Stimulated activated naive CD4-positive, alpha-beta T cell (primary cell): ENCODE results near the gene COL20A1.

ENCODE experiments used
- DNase-seq, 6 experiments: peaks; one replicate each; lab custom pipeline; 2025; lab: John Stamatoyannopoulos, UW

COL20A1 gene

DNA sequence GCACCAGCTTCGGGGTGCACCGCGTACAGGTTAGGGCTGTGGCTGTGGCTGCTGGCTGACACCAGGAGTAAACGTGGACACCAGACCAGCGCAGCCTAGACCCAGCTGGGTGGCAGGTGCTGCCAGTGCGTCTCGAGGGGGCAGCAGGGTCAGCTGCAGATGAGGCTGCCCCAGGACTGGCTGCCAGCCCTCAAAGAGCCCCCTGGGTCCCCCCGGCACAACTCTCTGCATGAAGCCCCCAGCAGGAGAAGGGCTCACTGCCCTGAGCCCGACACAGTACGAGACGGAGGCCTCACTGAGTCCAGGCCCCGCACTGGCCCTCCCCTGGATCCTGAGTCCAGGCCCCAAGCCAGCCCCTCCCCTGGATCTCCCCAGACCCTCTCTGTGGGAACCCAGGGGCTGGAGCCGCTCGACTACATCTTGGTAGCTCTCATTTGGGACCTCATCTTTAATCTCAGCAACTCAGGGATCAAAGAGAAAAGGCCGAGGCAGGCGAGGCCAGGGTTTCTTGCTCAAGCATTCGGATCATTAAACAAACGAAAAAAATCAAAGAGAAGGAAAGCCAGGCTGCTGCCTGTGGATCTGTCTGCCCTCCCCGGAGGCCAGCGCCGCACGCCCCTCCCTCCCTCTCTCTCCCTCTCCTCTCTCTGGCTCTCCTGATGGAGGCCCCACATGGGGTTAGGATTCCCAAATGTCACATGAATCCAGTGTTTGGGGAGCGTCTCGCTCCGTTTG is 31.8 kb upstream of the COL20A1 start:
- DNase-seq: no peak

DNA sequence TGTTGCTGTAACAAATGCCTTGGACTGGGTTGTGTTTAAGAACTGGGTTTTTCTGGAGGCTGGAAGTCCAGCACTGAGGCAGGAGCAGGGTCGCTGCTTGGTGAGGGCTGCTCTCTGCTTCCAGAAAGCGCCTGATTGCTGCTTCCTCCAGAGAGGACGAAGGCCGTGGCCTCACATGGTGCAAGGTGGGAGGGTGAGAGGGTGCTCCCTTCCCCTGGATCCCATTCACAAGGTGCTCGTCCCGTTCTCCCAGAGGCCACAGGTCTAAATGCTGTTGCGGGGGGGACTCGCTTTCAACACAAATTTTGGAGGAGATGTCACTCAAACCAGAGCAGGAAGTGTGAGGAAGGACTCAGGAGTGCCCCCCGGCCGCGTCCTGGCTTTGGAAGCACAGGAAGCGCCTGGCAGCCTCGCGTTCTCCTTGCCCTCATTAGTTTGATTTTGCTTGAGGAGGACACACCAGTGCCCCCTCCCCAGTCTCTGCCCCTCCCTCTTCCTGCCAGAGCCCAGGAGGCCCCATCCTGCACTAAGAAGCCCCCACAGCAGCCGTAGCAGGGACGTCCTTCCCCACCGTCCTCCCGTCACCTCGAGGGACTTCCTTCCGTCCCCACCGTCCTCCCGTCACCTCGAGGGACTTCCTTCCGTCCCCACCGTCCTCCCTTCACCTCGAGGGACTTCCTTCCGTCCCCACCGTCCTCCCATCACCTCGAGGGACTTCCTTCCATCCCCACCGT is 31.0 kb upstream of the COL20A1 start:
- DNase-seq: no peak

DNA sequence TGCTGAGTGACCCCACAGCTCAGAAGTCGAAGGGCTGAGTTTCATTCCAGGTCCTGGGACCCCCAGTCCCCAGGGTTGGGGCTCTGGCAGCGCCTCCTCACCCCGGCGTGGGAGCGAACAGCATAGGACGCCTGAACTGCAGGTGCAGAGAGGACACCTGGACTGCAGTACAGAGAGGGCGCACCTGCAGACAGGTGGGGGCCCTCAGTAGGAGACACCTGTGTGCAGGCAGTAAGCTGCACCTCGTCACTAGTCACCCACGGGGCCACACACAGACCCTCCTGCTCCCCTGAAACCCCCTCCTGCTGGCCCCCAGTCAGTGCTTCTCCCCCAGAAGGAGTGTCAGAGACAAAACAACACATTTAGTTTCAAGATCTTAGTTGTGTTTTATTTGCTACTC is 30.1 kb upstream of the COL20A1 start:
- no peak for DNase-seq

DNA sequence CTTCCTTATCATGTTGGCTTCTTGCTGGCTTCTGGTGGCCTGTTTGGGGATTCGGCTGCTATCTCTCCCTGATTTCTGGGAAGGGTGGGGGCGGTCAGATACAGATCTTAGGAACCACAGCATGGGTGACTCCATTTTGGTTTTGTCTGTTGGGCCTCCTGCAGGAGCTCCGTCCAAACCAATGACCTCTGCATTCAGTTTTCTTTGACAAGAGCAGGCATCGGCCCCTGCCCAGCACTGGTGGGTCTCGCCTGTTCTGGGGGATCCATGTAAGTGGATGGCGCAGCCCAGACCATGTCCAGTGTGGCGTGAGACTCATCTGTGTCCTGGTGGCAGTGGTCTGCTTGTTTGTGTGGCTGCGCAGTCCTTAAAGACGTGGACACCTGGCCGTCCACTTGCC is 29.0 kb upstream of the COL20A1 start:
- DNase-seq: no peak

DNA sequence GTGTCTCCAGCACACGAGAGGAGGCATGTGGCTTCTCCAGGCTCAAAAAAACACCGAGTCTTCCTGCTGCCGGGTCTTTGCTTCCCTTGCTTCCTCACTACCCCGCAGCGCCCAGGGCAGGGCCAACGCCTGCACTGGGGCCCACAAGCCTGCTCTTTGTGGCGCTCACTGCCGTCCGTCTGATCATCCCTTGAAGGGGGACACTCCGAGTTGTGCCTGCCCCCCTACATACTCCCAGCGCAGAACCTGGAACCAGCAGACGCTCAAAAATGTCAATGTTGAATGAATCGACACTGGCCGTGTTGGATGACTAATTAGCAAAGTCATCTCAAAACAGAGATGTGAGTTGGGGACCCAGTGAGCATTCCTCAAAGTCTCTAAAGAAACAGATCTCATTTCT is 28.5 kb upstream of the COL20A1 start:
- no peak for DNase-seq

DNA sequence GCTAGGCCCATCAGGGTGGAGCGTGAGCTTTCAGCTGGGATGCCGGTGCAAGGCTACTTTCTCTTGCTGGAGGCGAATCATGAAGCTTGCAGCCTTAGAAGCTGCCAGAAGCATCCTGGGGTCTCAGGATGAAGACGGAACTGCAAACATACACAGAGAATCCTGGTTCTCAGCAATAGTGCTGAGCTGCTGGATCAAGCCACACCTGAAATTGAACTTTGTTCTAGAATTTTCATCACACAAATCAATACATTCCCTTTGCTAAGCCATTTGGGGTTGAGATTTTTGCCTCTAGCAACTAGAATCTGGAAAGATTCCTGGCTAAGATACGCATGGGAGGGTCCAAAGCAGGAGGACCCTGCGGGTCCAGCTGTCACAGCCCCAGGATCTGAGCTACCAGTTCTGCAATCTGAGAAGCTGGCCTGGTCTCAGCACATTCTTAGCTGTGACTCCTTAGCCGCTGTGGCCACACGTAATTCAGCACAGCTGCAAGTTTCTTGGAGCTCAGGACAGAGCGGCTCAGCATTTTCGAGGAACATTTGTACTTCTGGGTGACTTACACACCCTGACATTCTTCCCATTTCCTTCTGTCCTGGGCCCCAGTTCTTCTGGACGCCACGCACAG is 27.0 kb upstream of the COL20A1 start:
- no peak for DNase-seq

DNA sequence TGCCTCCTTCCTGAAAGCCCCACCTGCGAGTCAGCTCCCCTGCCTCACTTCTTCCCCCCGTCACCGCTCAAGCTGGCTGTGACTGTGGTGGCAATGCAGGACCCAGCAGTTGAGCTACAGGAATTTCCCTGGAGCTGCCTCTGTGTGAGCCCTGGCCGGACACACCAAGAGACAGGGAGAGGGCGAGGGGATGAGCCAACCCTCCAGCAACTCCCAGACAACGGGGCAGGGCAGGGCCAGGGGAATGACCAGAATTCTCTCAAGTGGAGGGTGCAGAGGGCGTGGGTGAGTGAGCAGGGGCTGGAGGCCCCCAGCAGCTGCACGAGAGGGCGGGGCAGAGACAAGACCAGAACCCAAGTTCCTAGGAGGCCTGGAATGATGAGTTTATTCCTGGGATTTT is 25.3 kb upstream of the COL20A1 start:
- DNase-seq: no peak

DNA sequence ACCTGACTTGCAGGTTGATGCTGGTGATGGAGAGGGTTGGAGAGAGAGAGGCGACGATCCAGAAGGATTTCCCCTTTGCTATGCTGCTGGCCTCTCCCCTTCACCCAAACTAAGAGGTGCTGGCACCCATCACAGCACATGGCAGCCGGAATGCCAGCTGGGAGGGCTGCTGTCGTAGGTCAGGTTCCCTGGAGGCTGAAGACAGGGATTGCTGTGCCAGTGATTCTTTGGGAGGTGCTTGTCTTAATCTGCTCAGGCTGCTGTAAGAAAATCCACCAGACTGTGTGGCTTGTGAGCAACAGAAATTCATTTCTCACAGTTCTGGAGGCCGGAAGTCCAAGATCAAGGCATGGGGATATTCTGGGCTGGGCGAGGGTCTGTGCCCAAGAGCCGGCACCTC is 24.7 kb upstream of the COL20A1 start:
- no peak for DNase-seq

DNA sequence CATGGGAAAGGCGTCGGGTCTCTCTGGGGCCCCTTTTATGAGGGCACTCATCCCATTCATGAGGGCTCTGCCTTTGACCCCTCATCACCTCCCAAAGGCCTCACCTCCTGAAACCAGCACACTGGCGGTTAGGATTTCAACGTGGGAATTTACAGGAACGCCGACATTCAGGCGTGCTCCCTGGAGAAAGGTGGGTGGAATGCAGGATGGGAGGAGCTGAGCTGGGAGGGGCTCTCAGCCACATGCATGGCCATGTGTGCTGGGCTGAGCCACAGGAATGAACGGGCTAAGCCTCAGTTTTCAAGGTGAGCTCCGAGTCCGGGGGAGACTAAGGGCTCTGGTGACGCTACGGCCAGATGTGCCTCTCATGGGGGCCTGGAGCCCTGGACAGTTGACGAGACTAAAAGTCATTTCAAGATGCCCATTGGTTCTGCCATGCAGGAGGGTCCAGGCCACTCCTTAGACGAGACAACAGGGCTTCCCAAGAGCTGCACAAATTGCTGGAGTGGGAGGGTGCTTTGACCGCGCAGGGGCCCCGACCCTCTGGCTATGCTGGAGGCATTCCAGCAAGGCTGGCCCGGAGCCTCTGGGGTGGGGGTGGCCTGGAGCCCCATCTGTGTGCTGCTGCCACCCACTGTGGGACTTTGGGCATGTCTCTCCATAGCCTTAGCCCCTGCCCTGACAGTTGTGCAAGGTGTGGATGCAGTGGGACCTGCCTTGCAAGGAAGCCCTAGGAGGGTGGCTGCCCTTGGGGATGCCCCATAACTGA is 24.1 kb upstream of the COL20A1 start:
- DNase-seq: no peak

DNA sequence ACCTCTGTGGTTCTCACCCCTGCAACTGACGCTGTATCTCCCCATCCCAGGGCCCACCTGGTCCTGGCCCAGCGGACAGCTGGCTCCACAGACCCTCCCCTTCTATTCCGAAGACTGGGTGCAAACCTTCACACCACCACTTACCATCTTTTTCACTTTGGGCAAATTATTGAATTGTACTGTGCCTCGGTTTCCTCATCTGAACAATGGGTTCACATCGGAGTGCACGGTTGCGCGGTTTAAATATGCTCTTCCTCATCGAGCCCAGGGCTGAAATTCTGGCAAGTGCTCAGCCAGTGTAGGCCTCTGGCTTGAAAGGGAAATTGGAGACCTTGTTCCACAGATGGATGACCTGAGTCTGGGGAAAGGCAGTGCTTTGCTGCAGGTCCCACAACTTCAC is 23.3 kb upstream of the COL20A1 start:
- DNase-seq: no peak

DNA sequence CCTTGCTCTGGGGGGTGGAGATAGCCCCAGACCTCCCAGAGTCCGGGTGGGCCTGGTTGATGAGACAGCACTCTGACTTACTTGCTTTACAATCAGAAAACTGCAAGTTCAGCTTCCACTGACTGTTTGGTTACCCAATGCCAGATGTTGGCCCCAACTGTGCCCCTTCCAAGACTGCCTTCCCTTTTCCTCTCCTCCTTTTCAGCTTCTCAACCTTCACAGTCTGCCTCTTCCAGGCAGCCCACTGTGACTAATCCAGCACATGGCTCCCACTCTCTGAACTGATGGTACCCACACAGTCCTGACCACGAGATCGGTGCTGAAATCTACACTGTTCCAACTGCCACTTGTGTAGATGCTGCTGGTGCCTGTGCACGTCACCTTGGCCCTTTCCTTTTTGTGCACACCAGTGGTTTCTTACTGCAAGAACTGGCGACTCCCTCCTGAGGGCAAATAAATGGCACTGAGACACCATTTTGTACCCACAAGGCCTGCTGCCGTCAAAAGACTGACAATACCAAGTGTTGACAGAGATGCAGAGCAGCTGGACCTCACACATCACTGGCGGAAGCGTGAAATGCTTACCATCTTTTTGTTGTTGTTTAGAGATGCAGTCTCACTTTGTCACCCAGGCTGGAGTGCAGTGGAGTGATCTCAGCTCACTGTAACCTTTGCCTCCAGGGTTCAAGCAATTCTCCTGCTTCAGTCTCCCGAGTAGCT is 22.2 kb upstream of the COL20A1 start:
- DNase-seq: no peak

DNA sequence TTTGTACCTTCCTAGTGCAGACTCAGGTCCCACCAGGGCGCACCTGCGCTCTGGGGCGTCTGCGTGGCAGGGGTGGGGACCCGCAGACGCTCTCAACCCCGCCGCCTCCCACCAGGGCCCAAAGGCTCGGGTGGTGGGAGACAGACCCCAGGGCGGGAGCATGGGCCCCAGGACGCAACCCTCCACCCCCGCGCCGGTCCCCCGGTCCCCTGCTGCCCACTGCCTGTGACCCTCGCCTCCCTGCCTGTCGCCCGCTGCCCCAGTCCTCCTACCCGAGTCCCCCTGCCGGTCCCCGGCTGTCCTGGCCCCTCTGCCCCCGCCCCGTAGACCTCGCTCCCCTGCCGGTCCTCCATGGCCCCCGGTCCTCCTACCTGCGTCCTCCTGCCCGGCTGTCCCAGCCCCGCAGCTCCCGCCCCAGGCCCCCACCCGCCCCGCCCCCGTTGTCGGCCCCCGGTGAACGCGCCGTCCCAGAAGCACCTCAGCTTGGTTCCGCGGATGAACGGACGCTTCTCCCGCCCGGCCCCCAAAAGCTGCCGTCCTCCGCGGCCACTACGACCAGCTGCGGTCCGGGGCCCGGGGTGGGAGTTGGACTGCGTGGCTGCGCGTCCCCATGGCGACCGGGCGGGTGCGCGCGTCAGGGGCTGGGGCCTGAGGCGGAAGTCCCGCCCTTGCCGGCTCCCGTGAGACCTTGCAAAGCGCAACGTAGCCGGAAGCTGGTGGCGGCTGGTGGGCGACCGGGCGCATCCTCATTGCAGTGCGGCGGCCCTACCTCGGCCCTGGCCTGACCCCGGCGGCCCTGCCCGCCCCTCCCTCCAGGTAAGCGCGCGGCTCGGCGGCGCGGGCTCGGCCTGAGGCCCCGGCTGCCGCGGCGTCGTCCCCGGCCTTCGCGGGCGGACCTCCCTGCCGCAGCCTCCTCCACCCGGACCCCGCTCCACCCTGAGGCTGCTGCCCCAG is 20.6 kb upstream of the COL20A1 start, which contains the start of gene ARFGAP1:
ARFGAP1 (plus strand) TSS at position 709 of the 954 bp plus-strand sequence. CDS start 2,768 bp downstream, outside the sequence.
- DNase-seq: peak; percentile 73 to 83 (median 80)

DNA sequence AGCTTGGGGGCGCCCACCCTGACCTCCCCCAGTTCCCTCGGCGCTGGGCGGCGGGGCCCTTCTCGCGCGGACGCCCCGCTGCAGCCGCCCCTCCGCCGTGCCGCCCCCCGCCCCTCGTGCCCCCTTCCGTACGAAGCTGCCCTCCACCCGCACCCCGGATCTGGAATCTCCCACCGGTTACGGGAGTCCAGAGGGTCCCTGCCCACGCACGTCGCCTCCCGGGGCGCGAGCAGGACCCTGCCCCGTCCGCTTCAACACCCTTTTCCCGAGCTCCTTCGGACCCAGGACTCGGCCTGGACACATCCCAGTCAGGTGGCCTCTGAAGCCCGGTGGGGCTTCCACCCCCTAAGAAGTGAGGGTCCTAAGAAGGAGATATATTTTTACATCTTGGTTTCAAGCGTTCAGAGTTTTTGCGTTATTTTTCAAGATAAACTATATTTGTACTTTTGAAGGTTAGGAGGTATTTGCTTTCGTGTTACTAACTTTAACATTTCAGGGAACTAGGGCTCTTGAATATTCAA is 19.9 kb upstream of the COL20A1 start:
- no peak for DNase-seq

DNA sequence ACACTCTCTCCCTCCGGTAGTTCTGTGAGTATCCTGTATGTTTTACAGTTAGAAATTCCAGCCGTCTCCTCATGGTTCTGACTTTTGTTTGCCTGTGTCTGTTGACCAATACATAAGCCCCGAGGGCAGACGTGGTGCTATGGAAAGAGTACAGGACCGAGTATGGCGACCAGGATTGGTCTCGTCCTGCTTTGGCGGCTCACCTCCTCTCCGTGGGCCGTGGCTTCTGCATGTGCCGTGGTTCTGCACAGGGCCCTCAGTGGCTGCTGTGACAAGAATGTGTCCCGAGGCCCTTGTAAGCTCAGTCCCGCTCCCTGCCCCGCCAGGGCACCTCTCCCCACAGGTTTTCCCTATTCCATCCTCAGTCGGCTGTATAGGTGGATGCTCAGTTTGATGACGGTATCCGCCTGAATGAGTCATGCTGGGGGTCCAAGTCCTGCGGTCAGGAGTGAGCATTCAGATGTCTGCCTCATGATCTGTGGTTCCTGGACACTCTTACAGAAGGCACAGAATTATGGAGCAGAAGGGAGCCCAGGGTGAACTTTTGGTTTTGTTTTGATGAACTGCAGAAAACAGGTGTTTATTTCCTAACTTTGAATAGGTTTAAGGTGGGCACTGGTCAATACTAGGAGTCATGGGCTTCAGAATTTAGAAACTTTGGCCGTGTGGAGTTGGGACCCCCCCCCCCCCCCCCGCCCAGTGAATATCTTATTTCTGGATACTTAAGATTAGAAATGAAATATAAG is 19.2 kb upstream of the COL20A1 start:
- no peak for DNase-seq

DNA sequence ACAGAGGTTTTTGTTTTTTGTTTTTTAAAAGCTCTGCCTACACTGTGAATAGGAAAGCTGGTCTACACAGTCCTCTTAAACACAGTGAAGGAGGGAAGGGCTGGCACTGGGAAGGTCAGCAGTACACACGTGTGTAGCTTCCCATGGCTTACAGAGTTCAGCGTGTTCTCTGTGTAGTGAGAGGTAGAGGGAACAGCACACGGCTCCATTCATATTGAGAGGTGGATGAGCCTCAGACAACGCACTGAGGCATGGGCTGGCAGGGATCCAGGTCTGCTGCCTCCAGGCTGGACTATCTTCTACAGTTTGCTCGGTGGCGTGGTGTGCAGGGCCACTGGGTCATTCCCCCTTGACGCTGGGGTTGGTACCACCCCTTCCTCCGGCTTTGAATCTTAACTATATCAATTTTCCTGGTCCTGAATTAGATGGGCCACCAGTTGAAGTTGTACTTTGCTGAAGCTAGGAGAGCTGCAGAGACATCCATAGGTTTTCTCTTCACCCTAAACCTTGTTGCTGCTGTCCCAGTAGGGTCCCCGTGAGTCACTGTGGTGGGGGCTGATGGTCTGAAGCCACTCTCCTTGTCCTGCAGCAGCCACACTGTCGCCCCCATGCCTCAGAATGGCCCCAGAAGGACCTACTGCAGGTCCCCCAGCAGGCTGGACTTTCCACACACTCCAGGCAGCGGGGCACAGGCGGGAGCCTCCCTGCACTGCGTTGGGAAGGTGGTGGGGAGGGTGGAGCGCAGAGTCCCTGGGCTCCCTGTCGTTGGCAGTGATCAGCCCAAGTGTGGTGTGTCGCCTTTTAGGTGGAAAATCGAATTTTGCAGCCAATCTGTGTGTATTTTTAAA is 18.4 kb upstream of the COL20A1 start:
- no peak for DNase-seq

DNA sequence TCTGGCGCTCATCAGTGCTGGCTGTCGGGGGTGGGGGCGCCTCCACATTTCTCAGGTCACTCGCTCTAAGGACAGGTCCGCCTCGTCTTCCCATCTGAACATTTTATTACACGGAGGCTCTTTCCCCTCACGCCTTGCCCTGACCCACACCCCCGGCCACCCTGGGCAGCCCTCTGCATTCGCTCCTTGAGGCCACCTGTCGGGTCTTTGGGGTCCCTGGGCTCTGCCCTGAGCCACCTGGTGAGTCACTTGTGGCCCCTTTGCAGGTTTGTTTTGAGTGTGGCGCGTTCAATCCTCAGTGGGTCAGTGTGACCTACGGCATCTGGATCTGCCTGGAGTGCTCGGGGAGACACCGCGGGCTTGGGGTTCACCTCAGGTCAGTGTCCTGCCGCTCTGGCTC is 17.2 kb upstream of the COL20A1 start:
- DNase-seq: no peak

DNA sequence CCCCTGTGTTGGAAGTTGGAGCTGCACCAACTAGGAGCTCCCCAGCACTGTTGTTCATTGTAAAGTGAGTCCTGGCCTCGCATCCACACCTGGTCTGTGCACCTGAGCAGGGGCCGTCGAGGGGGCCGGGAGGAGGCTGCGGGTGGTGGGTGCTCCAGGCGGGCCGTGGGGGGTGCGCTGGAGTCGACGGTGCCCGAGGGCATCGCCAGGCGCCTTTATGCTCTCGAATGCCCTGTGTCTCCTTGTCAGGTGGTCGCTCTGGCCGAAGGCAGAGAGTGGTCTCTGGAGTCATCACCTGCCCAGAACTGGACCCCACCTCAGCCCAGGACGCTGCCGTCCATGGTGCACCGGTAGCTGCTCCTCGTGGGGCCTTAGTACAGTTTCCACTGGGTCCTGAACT is 16.0 kb upstream of the COL20A1 start:
- DNase-seq: no peak

DNA sequence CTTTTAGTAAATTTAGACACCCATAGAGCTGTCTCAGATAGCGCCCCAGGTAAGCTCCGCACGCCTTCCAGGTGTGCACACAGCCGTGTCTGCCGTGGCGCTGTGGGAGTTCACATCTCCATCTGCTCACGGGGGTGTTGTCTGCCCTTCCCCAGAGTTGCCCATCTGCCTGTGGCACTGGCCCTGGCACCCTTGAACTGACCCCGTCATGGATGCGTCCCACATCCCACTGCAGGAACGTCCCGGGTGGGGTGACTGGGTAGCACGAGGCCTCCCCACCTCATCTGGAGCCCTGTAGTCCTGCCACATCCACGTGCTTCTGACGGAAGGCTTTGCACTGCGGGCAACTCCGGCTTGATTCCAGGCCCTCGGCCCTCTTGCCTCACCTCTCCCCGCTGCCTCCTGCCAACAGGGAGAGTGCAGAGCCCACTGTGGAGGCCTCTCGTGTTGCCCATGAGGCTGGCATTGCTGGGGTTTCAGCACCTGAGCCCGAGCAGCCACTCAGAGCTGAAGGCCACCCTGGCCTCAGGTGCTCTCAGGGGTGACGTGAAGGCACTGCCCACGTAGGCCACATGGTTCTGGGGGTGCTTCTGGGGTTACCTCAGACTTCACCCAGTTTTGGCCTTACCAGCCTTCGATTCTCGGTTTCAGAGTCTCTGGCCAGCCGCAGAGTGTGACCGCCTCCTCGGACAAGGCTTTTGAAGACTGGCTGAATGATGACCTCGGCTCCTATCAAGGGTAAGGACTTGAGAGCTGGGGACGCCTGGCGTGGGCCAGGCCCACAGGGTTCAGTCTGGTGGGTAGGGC is 15.3 kb upstream of the COL20A1 start:
- DNase-seq: no peak
